K562 (cell line): ENCODE results near the gene EXOSC9.

Source experiments
- CEBPG ChIP-seq, 3 experiments: fragments of 200-800 bp in 1 of 3; sonication (Bioruptor generic) in 1 of 3; sonication (generic) in 1 of 3; formaldehyde crosslinking in 1 of 3; IDR thresholded peaks in 2 of 3; conservative IDR thresholded peaks in 1 of 3; 2 replicates each; pipeline versions ENCODE4 v1.6.1 to v1.8.0; 2016 to 2022; ENCODE audit warnings: missing compliant biosample characterization in 2 of 3, missing genetic modification characterization in 2 of 3, mild to moderate bottlenecking in 1 of 3, missing genetic modification reagents in 1 of 3
- GABPB1 ChIP-seq: sonication (generic); formaldehyde crosslinking; IDR thresholded peaks from 2 replicates; pipeline ENCODE4 v1.8.0; 2022; ENCODE audit warnings: mild to moderate bottlenecking, missing genetic modification reagents
- HNRNPK ChIP-seq: fragments of 200-400 bp; formaldehyde crosslinking; IDR thresholded peaks from one replicate; pipeline ENCODE4 v1.6.1; 2018; ENCODE audit warnings: mild to moderate bottlenecking, low read depth, low read length; ENCODE audit not compliant: poor library complexity, severe bottlenecking
- RNF2 ChIP-seq: sonication (generic); IDR thresholded peaks from 2 replicates; pipeline ENCODE4 v1.6.1; 2016
- TCF7L2 ChIP-seq: fragments of 150-350 bp; IDR thresholded peaks from 2 replicates; pipeline ENCODE4 v1.6.1; 2016; ENCODE audit warnings: low read depth, mild to moderate bottlenecking, low read length, moderate library complexity
- WHSC1 ChIP-seq: IDR thresholded peaks from one replicate; pipeline ENCODE4 v1.6.1; 2012; ENCODE audit warnings: low read length, control low read depth, inconsistent platforms
- ZBTB17 ChIP-seq: fragments of 450-650 bp; formaldehyde crosslinking; IDR thresholded peaks from 2 replicates; pipeline ENCODE4 v1.4.0; 2020; ENCODE audit warnings: mild to moderate bottlenecking
- ZFP36 ChIP-seq: fragments of 150-350 bp; IDR thresholded peaks from 2 replicates; pipeline ENCODE4 v1.6.1; 2018; ENCODE audit warnings: low read length, low read depth; ENCODE audit not compliant: partially characterized antibody
- TF ChIP-seq, protein P1 (sequence below), 2 experiments: IDR thresholded peaks; 2 replicates each; pipeline ENCODE4 v1.6.1; 2011; ENCODE audit warnings: borderline replicate concordance in 1 of 2, control low read depth in 1 of 2, low read depth in 1 of 2, low read length in 1 of 2, mild to moderate bottlenecking in 1 of 2, mixed read lengths in 1 of 2, moderate library complexity in 1 of 2; ENCODE audit not compliant: insufficient read depth in 1 of 2, insufficient read length in 1 of 2, poor library complexity in 1 of 2, severe bottlenecking in 1 of 2; ENCODE audit errors: extremely low read depth in 1 of 2
- TF ChIP-seq, protein P2 (sequence below), 3 experiments: IDR thresholded peaks in 2 of 3; conservative IDR thresholded peaks in 1 of 3; 2 replicates each; pipeline ENCODE4 v1.5.1; 2011 to 2012; ENCODE audit warnings: low read length in 3 of 3, mild to moderate bottlenecking in 3 of 3, control low read depth in 2 of 3, improper control_type of control experiment in 1 of 3, inconsistent platforms in 1 of 3, low read depth in 1 of 3, mixed read lengths in 1 of 3, moderate library complexity in 1 of 3; ENCODE audit not compliant: insufficient read depth in 2 of 3
- TF ChIP-seq, protein P3 (sequence below): fragments of 450-650 bp; formaldehyde crosslinking; IDR thresholded peaks from 2 replicates; pipeline ENCODE4 v1.4.0; 2020; ENCODE audit warnings: mild to moderate bottlenecking, mixed read lengths

DNA sequence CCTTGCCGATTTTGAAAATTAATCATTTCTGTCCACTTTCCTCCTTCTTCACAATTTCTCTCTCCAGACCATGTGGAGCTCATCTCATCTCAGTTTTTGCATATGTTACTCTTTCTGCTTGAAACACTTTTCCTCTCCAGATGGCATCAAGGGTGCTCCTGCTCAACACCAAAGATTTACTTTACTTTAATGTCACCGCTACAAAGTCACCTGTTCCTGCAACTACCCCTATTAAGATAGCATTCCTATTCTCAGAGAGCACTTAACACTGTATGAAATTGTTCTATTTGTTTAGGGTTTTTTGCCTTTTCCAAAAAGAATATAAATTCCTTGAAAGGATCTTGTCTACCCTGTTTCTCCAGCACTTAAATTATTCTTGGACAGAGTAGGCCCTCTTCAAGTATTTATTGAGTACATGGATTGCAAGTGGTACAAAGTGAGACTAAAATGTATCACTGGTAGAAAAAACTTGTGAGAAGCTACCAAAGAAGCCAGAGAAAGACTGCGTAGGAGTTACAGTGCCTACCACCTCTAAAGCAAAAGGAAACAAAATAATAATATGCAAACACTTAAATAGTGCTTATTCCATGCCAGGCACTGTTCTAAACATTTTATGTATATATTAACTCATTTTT, 1.1 kb upstream of the EXOSC9 start:
- TF ChIP-seq, protein P1, sequence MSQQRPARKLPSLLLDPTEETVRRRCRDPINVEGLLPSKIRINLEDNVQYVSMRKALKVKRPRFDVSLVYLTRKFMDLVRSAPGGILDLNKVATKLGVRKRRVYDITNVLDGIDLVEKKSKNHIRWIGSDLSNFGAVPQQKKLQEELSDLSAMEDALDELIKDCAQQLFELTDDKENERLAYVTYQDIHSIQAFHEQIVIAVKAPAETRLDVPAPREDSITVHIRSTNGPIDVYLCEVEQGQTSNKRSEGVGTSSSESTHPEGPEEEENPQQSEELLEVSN (IDR thresholded peaks at IDR 0.05; ENCODE audit: borderline replicate concordance in 1 of 2, extremely low read depth in 1 of 2, insufficient read depth in 1 of 2, insufficient read length in 1 of 2, low read depth in 1 of 2, low read length in 1 of 2, poor library complexity in 1 of 2, severe bottlenecking in 1 of 2) = no peak
- TF ChIP-seq WHSC1 (no peak), GABPB1 (CRISPR knock-in tag) (no peak), TCF7L2 (no peak), HNRNPK (no peak), ZFP36 (no peak), RNF2 (no peak), ZBTB17 (CRISPR knock-in tag) (no peak), CEBPG (CRISPR knock-in tag; IDR thresholded peaks at IDR 0.05) (no peak), CEBPG (tag; conservative IDR thresholded peaks at IDR 0.05 in 1 of 2, IDR thresholded peaks at IDR 0.05 in 1 of 2) (no peak)
- TF ChIP-seq, protein P2, sequence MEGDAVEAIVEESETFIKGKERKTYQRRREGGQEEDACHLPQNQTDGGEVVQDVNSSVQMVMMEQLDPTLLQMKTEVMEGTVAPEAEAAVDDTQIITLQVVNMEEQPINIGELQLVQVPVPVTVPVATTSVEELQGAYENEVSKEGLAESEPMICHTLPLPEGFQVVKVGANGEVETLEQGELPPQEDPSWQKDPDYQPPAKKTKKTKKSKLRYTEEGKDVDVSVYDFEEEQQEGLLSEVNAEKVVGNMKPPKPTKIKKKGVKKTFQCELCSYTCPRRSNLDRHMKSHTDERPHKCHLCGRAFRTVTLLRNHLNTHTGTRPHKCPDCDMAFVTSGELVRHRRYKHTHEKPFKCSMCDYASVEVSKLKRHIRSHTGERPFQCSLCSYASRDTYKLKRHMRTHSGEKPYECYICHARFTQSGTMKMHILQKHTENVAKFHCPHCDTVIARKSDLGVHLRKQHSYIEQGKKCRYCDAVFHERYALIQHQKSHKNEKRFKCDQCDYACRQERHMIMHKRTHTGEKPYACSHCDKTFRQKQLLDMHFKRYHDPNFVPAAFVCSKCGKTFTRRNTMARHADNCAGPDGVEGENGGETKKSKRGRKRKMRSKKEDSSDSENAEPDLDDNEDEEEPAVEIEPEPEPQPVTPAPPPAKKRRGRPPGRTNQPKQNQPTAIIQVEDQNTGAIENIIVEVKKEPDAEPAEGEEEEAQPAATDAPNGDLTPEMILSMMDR (IDR thresholded peaks at IDR 0.05 in 2 of 3, conservative IDR thresholded peaks at IDR 0.05 in 1 of 3; ENCODE audit: insufficient read depth in 2 of 3, low read depth in 1 of 3, low read length in 3 of 3) = no peak
- TF ChIP-seq, protein P3, sequence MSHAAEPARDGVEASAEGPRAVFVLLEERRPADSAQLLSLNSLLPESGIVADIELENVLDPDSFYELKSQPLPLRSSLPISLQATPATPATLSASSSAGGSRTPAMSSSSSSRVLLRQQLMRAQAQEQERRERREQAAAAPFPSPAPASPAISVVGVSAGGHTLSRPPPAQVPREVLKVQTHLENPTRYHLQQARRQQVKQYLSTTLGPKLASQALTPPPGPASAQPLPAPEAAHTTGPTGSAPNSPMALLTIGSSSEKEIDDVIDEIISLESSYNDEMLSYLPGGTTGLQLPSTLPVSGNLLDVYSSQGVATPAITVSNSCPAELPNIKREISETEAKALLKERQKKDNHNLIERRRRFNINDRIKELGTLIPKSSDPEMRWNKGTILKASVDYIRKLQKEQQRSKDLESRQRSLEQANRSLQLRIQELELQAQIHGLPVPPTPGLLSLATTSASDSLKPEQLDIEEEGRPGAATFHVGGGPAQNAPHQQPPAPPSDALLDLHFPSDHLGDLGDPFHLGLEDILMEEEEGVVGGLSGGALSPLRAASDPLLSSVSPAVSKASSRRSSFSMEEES (CRISPR knock-in tag) = no peak
